ENCODE results near the gene NAV2. TPM values are rescaled to one million over a fixed set of nuclear protein-coding genes. Genes with fewer than 3 reads are reported as not detected.

NAV2 gene
- total RNA-seq, 1 experiment from 2014 or later, result 46.3 TPM

DNA sequence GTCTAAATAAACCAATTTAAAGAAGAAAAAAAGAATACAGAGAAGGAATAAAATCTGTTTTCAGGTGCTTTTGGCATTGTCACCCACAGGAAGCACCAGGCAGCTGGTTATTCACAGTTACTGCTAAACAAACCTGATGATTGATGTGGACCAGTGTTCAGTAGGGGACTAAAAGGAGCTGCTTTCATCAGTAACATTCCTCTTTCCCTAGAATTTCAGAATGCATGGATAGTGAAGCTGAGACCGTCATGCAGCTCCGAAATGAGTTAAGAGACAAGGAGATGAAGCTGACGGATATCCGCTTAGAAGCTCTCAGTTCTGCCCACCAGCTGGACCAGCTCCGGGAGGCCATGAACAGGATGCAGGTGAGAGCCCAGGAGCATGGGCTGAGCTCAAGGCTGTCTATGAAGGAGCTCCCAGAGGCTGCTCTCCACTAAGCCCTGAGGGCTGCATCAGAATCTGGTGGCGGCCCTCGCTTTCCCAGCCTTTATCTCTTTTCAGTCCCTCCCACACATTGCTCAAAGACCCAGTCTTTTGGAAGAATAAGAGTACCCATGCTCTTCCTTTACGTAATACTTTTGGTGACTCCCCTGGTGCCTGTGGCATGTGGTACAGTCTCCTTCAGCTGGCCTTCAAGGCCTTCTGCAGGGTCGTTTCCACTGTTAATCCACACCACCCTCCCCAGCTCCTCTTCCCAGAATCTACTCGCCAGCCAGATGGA, 378.2 kb downstream of the NAV2 start:
- H3K27ac ChIP-seq (ENCODE audit: insufficient read length, low read depth, low read length), result no peak overlapping the region
- no peak overlapping the region for H4K5ac ChIP-seq (ENCODE audit: insufficient read length, low read depth, low read length)
- TF ChIP-seq, protein P1, sequence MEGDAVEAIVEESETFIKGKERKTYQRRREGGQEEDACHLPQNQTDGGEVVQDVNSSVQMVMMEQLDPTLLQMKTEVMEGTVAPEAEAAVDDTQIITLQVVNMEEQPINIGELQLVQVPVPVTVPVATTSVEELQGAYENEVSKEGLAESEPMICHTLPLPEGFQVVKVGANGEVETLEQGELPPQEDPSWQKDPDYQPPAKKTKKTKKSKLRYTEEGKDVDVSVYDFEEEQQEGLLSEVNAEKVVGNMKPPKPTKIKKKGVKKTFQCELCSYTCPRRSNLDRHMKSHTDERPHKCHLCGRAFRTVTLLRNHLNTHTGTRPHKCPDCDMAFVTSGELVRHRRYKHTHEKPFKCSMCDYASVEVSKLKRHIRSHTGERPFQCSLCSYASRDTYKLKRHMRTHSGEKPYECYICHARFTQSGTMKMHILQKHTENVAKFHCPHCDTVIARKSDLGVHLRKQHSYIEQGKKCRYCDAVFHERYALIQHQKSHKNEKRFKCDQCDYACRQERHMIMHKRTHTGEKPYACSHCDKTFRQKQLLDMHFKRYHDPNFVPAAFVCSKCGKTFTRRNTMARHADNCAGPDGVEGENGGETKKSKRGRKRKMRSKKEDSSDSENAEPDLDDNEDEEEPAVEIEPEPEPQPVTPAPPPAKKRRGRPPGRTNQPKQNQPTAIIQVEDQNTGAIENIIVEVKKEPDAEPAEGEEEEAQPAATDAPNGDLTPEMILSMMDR (conservative IDR thresholded peaks at IDR 0.05), result no peak
- H3K23me2 ChIP-seq (ENCODE audit: insufficient read length, low read depth, low read length, poor library complexity, severe bottlenecking), result no peaks in the 10 kb centered on the region
- H2BK20ac ChIP-seq (ENCODE audit: low read depth, low read length, poor library complexity, severe bottlenecking), result no peak overlapping the region
- H3K4me3 Mint-ChIP-seq, result no peak overlapping the region
- H3K4me1 Mint-ChIP-seq, result peaks cover 9 to 13% of the 10 kb centered on the region in 2 experiments; a peak in 3 of 4 replicates
- no peak overlapping the region for H3K4me2 ChIP-seq (ENCODE audit: insufficient read depth, insufficient read length, low read length)
- no peak overlapping the region for H2BK12ac ChIP-seq (ENCODE audit: insufficient read length, low read depth, low read length)
- WGBS (ENCODE audit: extremely low coverage, insufficient read length, low lambda C conversion rate), result no CpG with 5 or more reads among the region's 10 CpGs
- no peak overlapping the region for H2BK5ac ChIP-seq (ENCODE audit: insufficient read length, low read length)
- H2BK15ac ChIP-seq (ENCODE audit: low read depth, low read length), result no peak overlapping the region
- H3K79me1 ChIP-seq (ENCODE audit: insufficient read depth, low read depth, low read length, poor library complexity, severe bottlenecking), result no peaks in the 10 kb centered on the region
- no peak overlapping the region for H3T11ph ChIP-seq (ENCODE audit: low read length)
- no peaks in the 10 kb centered on the region; a peak in 2 of 5 replicates for H3K9me3 Mint-ChIP-seq
- no peak overlapping the region for H3K14ac ChIP-seq (ENCODE audit: insufficient read depth, low read length)
- H3K27me3 Mint-ChIP-seq (ENCODE audit: low read depth), result no peaks in the 10 kb centered on the region
- H2AK5ac ChIP-seq (ENCODE audit: insufficient read length, low read length), result no peak overlapping the region
- H2BK120ac ChIP-seq (ENCODE audit: low read depth, low read length, poor library complexity, severe bottlenecking), result no peak overlapping the region
- no peak for DNase-seq
- no peaks in the 10 kb centered on the region for H3K4me1 ChIP-seq (ENCODE audit: insufficient read depth, low read length)
- peak overlapping the region in 1 of 3 experiments; percentile 90; a peak in 2 of 7 replicates for H3K27ac Mint-ChIP-seq
- H4K8ac ChIP-seq (replicated peaks; ENCODE audit: insufficient read length, low read depth, low read length), result no peak overlapping the region
- no peaks in the 10 kb centered on the region for H3K79me2 ChIP-seq (ENCODE audit: insufficient read depth, low read length)
- no peak overlapping the region for H3K9ac ChIP-seq (ENCODE audit: extremely low read depth, insufficient read length, low read length)
- H3K23ac ChIP-seq (ENCODE audit: insufficient read length, low read depth, low read length), result no peak overlapping the region
- H3K4ac ChIP-seq (ENCODE audit: low read depth, low read length), result no peak overlapping the region
- H4K20me1 ChIP-seq (ENCODE audit: control insufficient read depth, insufficient read depth, insufficient read length), result no peaks in the 10 kb centered on the region
- no peaks in the 10 kb centered on the region for H3K27me3 ChIP-seq (ENCODE audit: insufficient read depth, low read length)
- peaks cover 53 to 88% (median 84%) of the 10 kb centered on the region in 3 experiments; a peak in 6 of 7 replicates for H3K36me3 Mint-ChIP-seq (ENCODE audit: insufficient read depth in 1 of 3, low read depth in 3 of 3)
- H3K18ac ChIP-seq (ENCODE audit: insufficient read length, low read depth, low read length), result no peak overlapping the region
- H4K91ac ChIP-seq (ENCODE audit: insufficient read length, low read depth, low read length), result no peak overlapping the region
- H3K9me3 ChIP-seq (ENCODE audit: control insufficient read depth, low read depth, low read length), result no peaks in the 10 kb centered on the region
- no peak overlapping the region for H2AFZ ChIP-seq (ENCODE audit: low read length)
- H3K56ac ChIP-seq (ENCODE audit: insufficient read length, low read depth, low read length), result no peak overlapping the region
